Measurements from ENCODE around the gene POMP. TPM values are rescaled to one million over a fixed set of nuclear protein-coding genes. Genes with fewer than 3 reads are reported as not detected.

POMP gene
- total RNA-seq, 1 experiment from 2014 or later = 102 TPM

- no peaks in the 10 kb centered on the region for H3K27me3 Mint-ChIP-seq (ENCODE audit: low read depth)
- Histone ChIP-seq H2BK20ac (ENCODE audit: low read depth, low read length, poor library complexity, severe bottlenecking) (no peak overlapping the region), H3K56ac (ENCODE audit: insufficient read length, low read depth, low read length) (no peak overlapping the region), H3K79me1 (ENCODE audit: insufficient read depth, low read depth, low read length, poor library complexity, severe bottlenecking) (peaks cover 19% of the 10 kb centered on the region), H2AFZ (ENCODE audit: low read length) (no peak overlapping the region), H3K27ac (ENCODE audit: insufficient read length, low read depth, low read length) (no peak overlapping the region), H2BK12ac (ENCODE audit: insufficient read length, low read depth, low read length) (no peak overlapping the region), H4K20me1 (ENCODE audit: control insufficient read depth, insufficient read depth, insufficient read length) (no peaks in the 10 kb centered on the region), H3T11ph (ENCODE audit: low read length) (no peak overlapping the region), H2BK15ac (ENCODE audit: low read depth, low read length) (no peak overlapping the region), H3K4ac (ENCODE audit: low read depth, low read length) (no peak overlapping the region), H3K4me2 (ENCODE audit: insufficient read depth, insufficient read length, low read length) (peak overlapping the region; percentile 91), H3K79me2 (ENCODE audit: insufficient read depth, low read length) (peaks cover 34% of the 10 kb centered on the region), H4K8ac (replicated peaks; ENCODE audit: insufficient read length, low read depth, low read length) (no peak overlapping the region), H3K9me3 (ENCODE audit: control insufficient read depth, low read depth, low read length) (no peaks in the 10 kb centered on the region), H4K5ac (ENCODE audit: insufficient read length, low read depth, low read length) (no peak overlapping the region), H3K4me1 (ENCODE audit: insufficient read depth, low read length) (peaks cover 3% of the 10 kb centered on the region; the same call in 1 of the 2 replicates), H3K23ac (ENCODE audit: insufficient read length, low read depth, low read length) (no peak overlapping the region), H3K27me3 (ENCODE audit: insufficient read depth, low read length) (no peaks in the 10 kb centered on the region), H3K9ac (ENCODE audit: extremely low read depth, insufficient read length, low read length) (peak overlapping the region; percentile 91), H2AK5ac (ENCODE audit: insufficient read length, low read length) (no peak overlapping the region), H3K18ac (ENCODE audit: insufficient read length, low read depth, low read length) (no peak overlapping the region), H2BK120ac (ENCODE audit: low read depth, low read length, poor library complexity, severe bottlenecking) (no peak overlapping the region), H3K14ac (ENCODE audit: insufficient read depth, low read length) (peak overlapping the region; percentile 3; the same call in 1 of the 2 replicates), H3K23me2 (ENCODE audit: insufficient read length, low read depth, low read length, poor library complexity, severe bottlenecking) (peaks cover 3% of the 10 kb centered on the region), H2BK5ac (ENCODE audit: insufficient read length, low read length) (no peak overlapping the region), H4K91ac (ENCODE audit: insufficient read length, low read depth, low read length) (no peak overlapping the region)
- H3K4me1 Mint-ChIP-seq = peaks cover 33 to 34% of the 10 kb centered on the region in 2 experiments
- no CpG with 5 or more reads among the region's 8 CpGs for WGBS (ENCODE audit: extremely low coverage, insufficient read length, low lambda C conversion rate)
- no peaks in the 10 kb centered on the region for H3K9me3 Mint-ChIP-seq
- peaks cover 5 to 24% (median 19%) of the 10 kb centered on the region in 3 experiments; a peak in 6 of 7 replicates for H3K36me3 Mint-ChIP-seq (ENCODE audit: insufficient read depth in 1 of 3, low read depth in 3 of 3)
- peak overlapping the region; percentile 96 to 98 for H3K4me3 Mint-ChIP-seq
- peak overlapping the region; percentile 14 to 93 (median 75) for H3K27ac Mint-ChIP-seq
- TF ChIP-seq, protein P1, sequence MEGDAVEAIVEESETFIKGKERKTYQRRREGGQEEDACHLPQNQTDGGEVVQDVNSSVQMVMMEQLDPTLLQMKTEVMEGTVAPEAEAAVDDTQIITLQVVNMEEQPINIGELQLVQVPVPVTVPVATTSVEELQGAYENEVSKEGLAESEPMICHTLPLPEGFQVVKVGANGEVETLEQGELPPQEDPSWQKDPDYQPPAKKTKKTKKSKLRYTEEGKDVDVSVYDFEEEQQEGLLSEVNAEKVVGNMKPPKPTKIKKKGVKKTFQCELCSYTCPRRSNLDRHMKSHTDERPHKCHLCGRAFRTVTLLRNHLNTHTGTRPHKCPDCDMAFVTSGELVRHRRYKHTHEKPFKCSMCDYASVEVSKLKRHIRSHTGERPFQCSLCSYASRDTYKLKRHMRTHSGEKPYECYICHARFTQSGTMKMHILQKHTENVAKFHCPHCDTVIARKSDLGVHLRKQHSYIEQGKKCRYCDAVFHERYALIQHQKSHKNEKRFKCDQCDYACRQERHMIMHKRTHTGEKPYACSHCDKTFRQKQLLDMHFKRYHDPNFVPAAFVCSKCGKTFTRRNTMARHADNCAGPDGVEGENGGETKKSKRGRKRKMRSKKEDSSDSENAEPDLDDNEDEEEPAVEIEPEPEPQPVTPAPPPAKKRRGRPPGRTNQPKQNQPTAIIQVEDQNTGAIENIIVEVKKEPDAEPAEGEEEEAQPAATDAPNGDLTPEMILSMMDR (conservative IDR thresholded peaks at IDR 0.05) = no peak
- DNase-seq = no peak
Measured at GRCh38 chr13:28658539-28658795, 463 bp upstream of the POMP start.

Data from H9 (cell line).